HCT116 (cell line): ENCODE data around the gene VWF.

Experiments used
- CBX3 ChIP-seq: IDR thresholded peaks from 2 replicates; pipeline ENCODE4 v1.6.1; 2012; ENCODE audit warnings: low read depth
- CTCF ChIP-seq, 3 experiments: fragments of 200-600 bp in 1 of 3; sonication (generic) in 1 of 3; IDR thresholded peaks in 2 of 3; conservative IDR thresholded peaks in 1 of 3; 2 replicates each; pipeline ENCODE4 v1.5.1; 2012 to 2017; ENCODE audit warnings: low read depth in 2 of 3, low read length in 2 of 3, antibody characterized with exemption in 1 of 3, borderline replicate concordance in 1 of 3, control low read depth in 1 of 3, mild to moderate bottlenecking in 1 of 3, mixed read lengths in 1 of 3, mixed run types in 1 of 3, moderate library complexity in 1 of 3; ENCODE audit not compliant: insufficient read depth in 1 of 3
- EZH2 ChIP-seq: fragments of 200-600 bp; sonication (generic); IDR thresholded peaks from 2 replicates; pipeline ENCODE4 v1.6.1; 2017; ENCODE audit warnings: antibody characterized with exemption, mixed run types
- EZH2phosphoT487 ChIP-seq: fragments of 200-600 bp; IDR thresholded peaks from 2 replicates; pipeline ENCODE4 v1.6.1; 2018; ENCODE audit warnings: antibody characterized with exemption, borderline replicate concordance
- MAX ChIP-seq: IDR thresholded peaks from 2 replicates; pipeline ENCODE4 v1.6.1; 2012
- ZNF274 ChIP-seq: fragments of 200-500 bp; sonication (Bioruptor generic); IDR thresholded peaks from 2 replicates; pipeline ENCODE4 v1.6.1; 2014; ENCODE audit warnings: mild to moderate bottlenecking, low read depth, low read length, inconsistent platforms

- TF ChIP-seq ZNF274 = no peak
- no peak for TF ChIP-seq MAX
- TF ChIP-seq CTCF (IDR thresholded peaks at IDR 0.05 in 2 of 3, conservative IDR thresholded peaks at IDR 0.05 in 1 of 3; ENCODE audit: borderline replicate concordance in 1 of 3, insufficient read depth in 1 of 3, low read depth in 2 of 3, low read length in 2 of 3) = no peak
- TF ChIP-seq EZH2 = no peak
- TF ChIP-seq EZH2phosphoT487 = no peak
- no peak for TF ChIP-seq CBX3
These were observed 139.0 kb downstream of the VWF start for GRCh38 chr12:5985471-5985870.
